GM06990 (cell line): ENCODE measurements around the gene WDR5.

Experiments used
- DNase-seq: peaks from one replicate; pipeline ENCODE4 v3.0.0-alpha.2; 2011; ENCODE audit not compliant: insufficient read length; ENCODE audit errors: extremely low read depth
- H3K27me3 ChIP-seq: replicated peaks from 2 replicates; pipeline ENCODE4 v1.6.0; 2011; ENCODE audit warnings: low read length; ENCODE audit not compliant: control insufficient read depth, insufficient read depth
- H3K36me3 ChIP-seq: 2 replicates; pipeline ENCODE4 v1.5.1; 2011; ENCODE audit warnings: low read length; ENCODE audit not compliant: control insufficient read depth, insufficient read depth
- H3K4me3 ChIP-seq: replicated peaks from 2 replicates; pipeline ENCODE4 v1.5.1; 2011; ENCODE audit warnings: low read depth, mild to moderate bottlenecking, control low read depth, low read length
- CTCF ChIP-seq: IDR thresholded peaks from 2 replicates; pipeline ENCODE4 v1.5.1; 2011; ENCODE audit warnings: low read length, control low read depth, mild to moderate bottlenecking, inconsistent platforms; ENCODE audit not compliant: insufficient read depth, poor library complexity, severe bottlenecking

Gene WDR5

GRCh38 chr9:134205672-134206310 is 69.9 kb downstream of the WDR5 start:
- Histone ChIP-seq H3K27me3 (peaks cover 2% of the 10 kb centered on the region), H3K4me3 (no peak overlapping the region)
- no peak for DNase-seq

GRCh38 chr9:134206311-134207300 is 70.7 kb downstream of the WDR5 start:
- TF ChIP-seq CTCF = no peak
- H3K4me3 ChIP-seq = no peak overlapping the region
- no peaks in the 10 kb centered on the region for H3K36me3 ChIP-seq
- peaks cover 2% of the 10 kb centered on the region for H3K27me3 ChIP-seq
- DNase-seq = no peak

More at GRCh38 chr9:134205672-134206310, 69.9 kb downstream of the WDR5 start:
- no peaks in the 10 kb centered on the region for H3K36me3 ChIP-seq
- no peak for TF ChIP-seq CTCF

GRCh38 chr9:134208310-134208841 is 72.5 kb downstream of the WDR5 start:
- no peak for DNase-seq
- peaks cover 2% of the 10 kb centered on the region for H3K27me3 ChIP-seq
- no peaks in the 10 kb centered on the region for H3K36me3 ChIP-seq
- TF ChIP-seq CTCF = no peak
- H3K4me3 ChIP-seq = no peak overlapping the region

- Histone ChIP-seq H3K27me3 (peaks cover 2% of the 10 kb centered on the region), H3K36me3 (no peaks in the 10 kb centered on the region), H3K4me3 (no peak overlapping the region)
- TF ChIP-seq CTCF = no peak
- DNase-seq = no peak
These were observed 73.3 kb downstream of the WDR5 start for GRCh38 chr9:134208981-134209725.
